Subcutaneous abdominal adipose tissue (tissue), 5 donors: ENCODE measurements around the gene CCDC134.

Experiments
- H3K27ac ChIP-seq: one replicate; pipeline ENCODE4 v1.7.0; 2013; ENCODE audit warnings: low read depth, mild to moderate bottlenecking, inconsistent platforms, low read length, moderate library complexity
- H3K27me3 ChIP-seq, 5 donors: one replicate each; pipeline ENCODE4 v1.7.0; 2013; ENCODE audit warnings: low read length in 5 of 5, inconsistent platforms in 1 of 5; ENCODE audit not compliant: control insufficient read depth in 5 of 5, insufficient read depth in 4 of 5
- H3K36me3 ChIP-seq, 5 donors: one replicate each; pipeline ENCODE4 v1.7.0; 2013; ENCODE audit warnings: low read length in 5 of 5; ENCODE audit not compliant: control insufficient read depth in 5 of 5, insufficient read depth in 5 of 5
- H3K4me1 ChIP-seq, 5 donors: one replicate each; pipeline ENCODE4 v1.7.0; 2013; ENCODE audit warnings: low read length in 5 of 5, mild to moderate bottlenecking in 3 of 5, moderate library complexity in 1 of 5; ENCODE audit not compliant: control insufficient read depth in 5 of 5, insufficient read depth in 5 of 5
- H3K4me3 ChIP-seq, 5 donors: one replicate each; pipeline ENCODE4 v1.7.0; 2013; ENCODE audit warnings: low read length in 5 of 5, low read depth in 1 of 5
- H3K9ac ChIP-seq, 5 donors: one replicate each; pipeline ENCODE4 v1.7.0; 2013; ENCODE audit warnings: low read length in 5 of 5, mild to moderate bottlenecking in 4 of 5, moderate library complexity in 3 of 5
- H3K9me3 ChIP-seq, 5 donors: one replicate each; pipeline ENCODE4 v1.7.0; 2013; ENCODE audit warnings: low read length in 5 of 5; ENCODE audit not compliant: control insufficient read depth in 5 of 5
- donor health status: healthy.
- donor health status: healthy.
- donor health status: healthy.
- donor health status: healthy.
- donor health status: healthy.

Gene CCDC134

GRCh38 chr22:41812805-41813545, 12.5 kb downstream of the CCDC134 start:
- Histone ChIP-seq H3K9ac (no peak overlapping the region), H3K36me3 (peaks cover 0 to 45% (median 20%) of the 10 kb centered on the region in 5 donors)

DNA sequence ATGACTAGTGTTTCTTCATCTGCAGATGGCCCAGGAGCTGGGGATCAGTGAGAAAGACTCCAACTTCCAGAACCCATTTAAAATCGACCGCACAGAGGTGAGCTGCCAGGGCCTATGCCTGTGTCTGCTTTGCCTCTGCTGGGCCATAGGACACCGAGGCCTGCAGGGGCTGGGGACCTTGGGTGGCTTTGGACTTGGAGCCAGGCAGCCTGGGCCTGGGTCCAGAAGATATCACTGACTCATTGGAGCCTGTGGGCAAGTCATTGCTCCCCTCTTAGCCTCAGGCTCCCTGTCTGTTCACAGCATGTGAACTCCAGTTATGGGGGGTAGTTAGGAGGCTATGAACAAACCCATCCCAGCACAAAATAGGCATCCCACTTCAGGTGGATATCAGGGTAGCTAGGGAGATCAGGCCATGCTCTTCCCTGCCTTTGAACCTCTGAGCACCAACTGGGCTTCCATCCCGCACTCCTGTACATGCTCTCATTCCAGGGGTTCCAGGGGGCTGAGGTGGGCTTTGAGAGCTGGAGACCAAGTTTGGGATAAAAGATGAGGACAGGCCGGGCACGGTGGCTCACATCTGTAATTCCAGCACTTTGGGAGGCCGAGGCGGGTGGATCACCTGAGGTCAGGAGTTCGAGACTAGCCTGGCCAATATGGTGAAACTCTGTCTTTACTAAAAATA, 13.4 kb downstream of the CCDC134 start:
- Histone ChIP-seq H3K27ac (no peak overlapping the region), H3K4me1 (no peaks in the 10 kb centered on the region), H3K4me3 (no peak overlapping the region), H3K36me3 (peaks cover 0 to 39% (median 20%) of the 10 kb centered on the region in 5 donors), H3K27me3 (no peaks in the 10 kb centered on the region), H3K9ac (no peak overlapping the region), H3K9me3 (no peaks in the 10 kb centered on the region)

More at GRCh38 chr22:41812805-41813545, 12.5 kb downstream of the CCDC134 start:
- Histone ChIP-seq H3K9me3 (no peaks in the 10 kb centered on the region), H3K4me3 (no peak overlapping the region), H3K27ac (no peak overlapping the region), H3K27me3 (no peaks in the 10 kb centered on the region), H3K4me1 (no peaks in the 10 kb centered on the region)

DNA sequence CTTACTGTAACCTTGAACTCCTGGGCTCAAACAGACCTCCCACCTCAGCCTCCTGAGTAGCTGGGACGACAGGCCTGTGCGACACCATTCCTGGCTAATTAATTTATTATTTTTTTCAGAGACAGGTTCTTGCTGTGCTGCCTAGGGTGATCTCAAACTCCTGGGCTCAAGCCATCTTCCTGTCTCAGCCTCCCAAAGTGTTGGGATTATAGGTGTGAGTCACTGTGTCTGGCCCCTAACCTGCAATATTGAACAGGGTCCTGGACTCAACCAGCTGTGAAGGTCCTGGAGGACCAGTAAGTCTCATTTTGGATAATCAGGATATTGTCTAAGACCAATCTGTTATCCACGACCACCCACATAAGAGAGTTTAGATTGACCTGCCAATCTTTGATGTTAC, 15.2 kb downstream of the CCDC134 start:
- Histone ChIP-seq H3K4me1 (no peaks in the 10 kb centered on the region), H3K9ac (no peak overlapping the region), H3K9me3 (no peaks in the 10 kb centered on the region), H3K27me3 (no peaks in the 10 kb centered on the region), H3K27ac (no peak overlapping the region), H3K4me3 (no peak overlapping the region), H3K36me3 (peaks cover 0 to 25% (median 13%) of the 10 kb centered on the region in 5 donors)

GRCh38 chr22:41816241-41816640, 15.8 kb downstream of the CCDC134 start:
- H3K36me3 ChIP-seq, result peaks cover 0 to 22% (median 13%) of the 10 kb centered on the region in 5 donors
- no peak overlapping the region for H3K9ac ChIP-seq
- H3K27ac ChIP-seq, result no peak overlapping the region
- H3K4me3 ChIP-seq, result no peak overlapping the region
- H3K4me1 ChIP-seq, result no peaks in the 10 kb centered on the region
- no peaks in the 10 kb centered on the region for H3K9me3 ChIP-seq
- H3K27me3 ChIP-seq, result no peaks in the 10 kb centered on the region

GRCh38 chr22:41816871-41817270, 16.4 kb downstream of the CCDC134 start:
- Histone ChIP-seq H3K4me3 (no peak overlapping the region), H3K27ac (no peak overlapping the region), H3K9ac (no peak overlapping the region), H3K36me3 (peaks cover 0 to 22% (median 10%) of the 10 kb centered on the region in 5 donors), H3K4me1 (no peaks in the 10 kb centered on the region), H3K9me3 (no peaks in the 10 kb centered on the region), H3K27me3 (no peaks in the 10 kb centered on the region)

- no peaks in the 10 kb centered on the region for H3K27me3 ChIP-seq
- H3K4me3 ChIP-seq, result no peak overlapping the region
- no peak overlapping the region for H3K27ac ChIP-seq
- H3K36me3 ChIP-seq, result peaks cover 0 to 20% (median 10%) of the 10 kb centered on the region in 5 donors
- no peak overlapping the region for H3K9ac ChIP-seq
- H3K4me1 ChIP-seq, result no peaks in the 10 kb centered on the region
- H3K9me3 ChIP-seq, result no peaks in the 10 kb centered on the region
Observed at GRCh38 chr22:41818011-41818410, 17.5 kb downstream of the CCDC134 start.

- H3K9me3 ChIP-seq, result no peaks in the 10 kb centered on the region
- no peaks in the 10 kb centered on the region for H3K4me1 ChIP-seq
- H3K36me3 ChIP-seq, result peaks cover 0 to 14% (median 5%) of the 10 kb centered on the region in 5 donors
- H3K4me3 ChIP-seq, result no peak overlapping the region
- H3K27me3 ChIP-seq, result no peaks in the 10 kb centered on the region
- no peak overlapping the region for H3K27ac ChIP-seq
- no peak overlapping the region for H3K9ac ChIP-seq
Observed at GRCh38 chr22:41818596-41818995, 18.1 kb downstream of the CCDC134 start.

GRCh38 chr22:41819257-41819656, 18.8 kb downstream of the CCDC134 start:
- Histone ChIP-seq H3K4me1 (no peaks in the 10 kb centered on the region), H3K4me3 (no peak overlapping the region), H3K36me3 (peaks cover 0 to 10% (median 5%) of the 10 kb centered on the region in 5 donors), H3K27me3 (no peaks in the 10 kb centered on the region), H3K27ac (no peak overlapping the region), H3K9me3 (no peaks in the 10 kb centered on the region), H3K9ac (no peak overlapping the region)

- peaks cover 0 to 4% (median 3%) of the 10 kb centered on the region in 5 donors for H3K4me1 ChIP-seq
- peaks cover 0 to 9% (median 4%) of the 10 kb centered on the region in 5 donors for H3K36me3 ChIP-seq
- no peak overlapping the region for H3K4me3 ChIP-seq
- H3K9ac ChIP-seq, result no peak overlapping the region
- no peaks in the 10 kb centered on the region for H3K27me3 ChIP-seq
- H3K27ac ChIP-seq, result no peak overlapping the region
- no peaks in the 10 kb centered on the region for H3K9me3 ChIP-seq
Observed at GRCh38 chr22:41820447-41820846, 20.0 kb downstream of the CCDC134 start.
